H1 (cell line): ENCODE measurements around the gene ZMIZ1. TPM values are rescaled to one million over a fixed set of nuclear protein-coding genes. Genes with fewer than 3 reads are reported as not detected.

ENCODE experiments used
- HDAC2 ChIP-seq, 2 experiments: fragments of 300-600 bp in 1 of 2; sonication (generic) in 1 of 2; IDR thresholded peaks; 2 replicates each; pipeline ENCODE4 v1.6.1; 2011 to 2012; ENCODE audit warnings: low read depth in 2 of 2, low read length in 2 of 2, mild to moderate bottlenecking in 2 of 2, moderate library complexity in 2 of 2, borderline replicate concordance in 1 of 2, inconsistent platforms in 1 of 2
- JUN ChIP-seq: IDR thresholded peaks from 2 replicates; pipeline ENCODE4 v1.6.1; 2011; ENCODE audit warnings: low read depth, mild to moderate bottlenecking, improper control_type of control experiment, low read length
- PHF8 ChIP-seq: fragments of 200-600 bp; sonication (generic); conservative IDR thresholded peaks from 2 replicates; pipeline ENCODE4 v1.7.1; 2012; ENCODE audit warnings: low read depth, mild to moderate bottlenecking, inconsistent platforms, low read length, moderate library complexity
- RXRA ChIP-seq: IDR thresholded peaks from 2 replicates; pipeline ENCODE4 v1.6.1; 2011; ENCODE audit warnings: low read depth, mild to moderate bottlenecking, low read length, moderate library complexity; ENCODE audit not compliant: insufficient read depth
- SUZ12 ChIP-seq: fragments of 200-600 bp; sonication (generic); IDR thresholded peaks from 2 replicates; pipeline ENCODE4 v1.6.1; 2012; ENCODE audit warnings: mild to moderate bottlenecking, inconsistent platforms, low read length, moderate library complexity, mixed read lengths
- TAF1 ChIP-seq: IDR thresholded peaks from 2 replicates; pipeline ENCODE4 v1.6.1; 2011; ENCODE audit warnings: mild to moderate bottlenecking, low read depth, low read length
- polyA plus RNA-seq, 7 experiments: library from polyadenylated mRNA; depleted of rRNA in 3 of 7; stranded (reverse) in 5 of 7; unstranded in 2 of 7; fragments of >200 nt in 5 of 7; fragments of 200-250 nt in 2 of 7; gene quantifications; 1 replicate in 5 of 7; 2 replicates in 1 of 7; 4 replicates in 1 of 7; pipeline versions ENCODE4 v1.2.1 to v1.2.3, GENCODE V29; 2011 to 2013; ENCODE audit warnings: missing spikeins in 2 of 7, mixed read lengths in 2 of 7
- total RNA-seq: library from RNA; stranded (reverse); fragmentation: NEBNext Ultra II Directional; extraction: Animal tissue kit (Norgen Biotek cat#: 25700); gene quantifications from 2 replicates; pipeline ENCODE4 v1.2.1, GENCODE V29; 2021

Gene ZMIZ1
- total and polyA plus RNA-seq, 2 of the 8 experiments (the other 6 are each of a cell fraction or from before 2014, with no cell fraction given), result 8.1 to 28.0 TPM

GRCh38 chr10:79138449-79139123 is 69.8 kb downstream of the ZMIZ1 start (continued):
- TF ChIP-seq JUN, result no peak
- TF ChIP-seq HDAC2 (IDR thresholded peaks at IDR 0.05; ENCODE audit: borderline replicate concordance in 1 of 2, low read depth in 2 of 2, low read length in 2 of 2), result no peak
- no peak for TF ChIP-seq SUZ12
- TF ChIP-seq RXRA, result no peak
- no peak for TF ChIP-seq TAF1
- TF ChIP-seq PHF8, result no peak
